HL-60/S4 treated with retinoic acid at 250 ng/mL for 4 days and 3 days (cell line): ENCODE data around the gene ID1.
"Not testable (repeated sequence)": the region's sequence is repeated elsewhere in the genome, so short reads cannot be mapped to it uniquely, and the experiment has no call there.

Experiments
- in situ Hi-C: fragments of 300-500 bp; cut with MboI; formaldehyde crosslinking; loops from 2 replicates; pipeline ENCODE4 v1.7.0; 2022; ENCODE audit warnings: low sequenced_read_pairs

Gene ID1

DNA sequence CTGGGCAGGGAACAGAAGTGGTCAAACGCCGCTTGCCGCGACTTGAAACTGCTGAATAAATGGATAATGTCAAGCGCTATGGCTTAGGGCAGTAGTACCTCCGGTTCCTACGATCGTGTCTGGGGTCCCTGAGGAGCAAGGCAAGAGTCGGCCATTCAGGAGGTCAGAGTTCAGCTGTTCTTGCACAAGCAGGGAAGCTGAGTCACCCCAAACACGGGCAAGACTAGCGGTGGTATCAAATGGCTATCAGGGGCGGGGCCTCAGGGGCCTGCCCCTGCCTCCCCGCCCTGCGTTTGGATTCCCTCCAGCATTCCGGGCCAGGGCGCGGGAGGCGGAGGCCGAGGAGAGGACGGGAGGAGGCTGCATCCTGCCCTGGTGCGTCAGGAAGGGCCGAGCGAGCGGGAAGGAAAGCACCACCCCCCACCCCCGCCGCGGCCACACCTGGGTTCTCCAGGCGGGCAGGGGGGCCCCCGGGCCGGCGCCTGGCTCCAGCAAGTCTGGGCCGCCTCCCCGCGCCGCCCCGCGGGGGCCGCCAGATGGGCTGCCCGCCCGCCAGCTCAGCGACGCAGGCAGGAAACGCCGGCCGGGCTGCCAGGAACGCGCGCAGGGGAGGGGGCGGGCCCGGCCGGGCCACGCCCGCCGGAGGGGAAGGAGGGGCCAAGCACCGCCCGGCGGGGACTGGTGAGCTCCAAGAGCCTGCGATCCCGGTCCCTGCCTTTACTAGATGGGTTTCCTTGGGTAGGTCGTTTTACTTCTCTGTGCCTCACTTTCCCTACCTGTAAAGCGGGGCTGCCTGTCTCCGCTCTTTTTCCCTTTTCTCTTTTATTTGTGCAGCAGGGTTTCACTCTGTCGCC is 32.2 kb upstream of the ID1 start:
- in situ Hi-C loops = no loop called here

GRCh38 chr20:31573555-31574321 is 31.4 kb upstream of the ID1 start:
- in situ Hi-C loops = no loop called here

- in situ Hi-C loops = not testable (repeated sequence)
Observed at GRCh38 chr20:31574986-31575385, 30.1 kb upstream of the ID1 start.

DNA sequence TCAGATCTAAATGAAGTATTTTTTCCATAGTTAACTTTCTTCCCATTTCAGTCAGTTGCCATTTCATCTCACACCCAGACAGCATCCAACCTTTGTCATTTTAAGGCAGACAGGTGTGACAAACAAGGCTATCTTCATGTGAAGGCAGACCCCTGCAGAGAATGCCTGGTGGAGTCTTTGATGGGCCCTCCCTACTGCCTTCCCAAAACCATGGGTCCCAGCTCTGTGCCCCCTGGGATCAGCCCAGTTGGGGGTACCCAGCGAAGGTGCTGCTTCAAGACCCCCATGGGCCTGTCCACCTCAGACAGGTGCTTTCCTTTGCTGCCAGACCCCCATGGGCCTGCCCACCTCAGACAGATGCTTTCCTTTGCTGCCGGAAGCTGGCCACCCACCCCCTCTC is 28.3 kb upstream of the ID1 start:
- in situ Hi-C loops = no loop called here

GRCh38 chr20:31577194-31577593 is 27.9 kb upstream of the ID1 start:
- in situ Hi-C loops = no loop called here

DNA sequence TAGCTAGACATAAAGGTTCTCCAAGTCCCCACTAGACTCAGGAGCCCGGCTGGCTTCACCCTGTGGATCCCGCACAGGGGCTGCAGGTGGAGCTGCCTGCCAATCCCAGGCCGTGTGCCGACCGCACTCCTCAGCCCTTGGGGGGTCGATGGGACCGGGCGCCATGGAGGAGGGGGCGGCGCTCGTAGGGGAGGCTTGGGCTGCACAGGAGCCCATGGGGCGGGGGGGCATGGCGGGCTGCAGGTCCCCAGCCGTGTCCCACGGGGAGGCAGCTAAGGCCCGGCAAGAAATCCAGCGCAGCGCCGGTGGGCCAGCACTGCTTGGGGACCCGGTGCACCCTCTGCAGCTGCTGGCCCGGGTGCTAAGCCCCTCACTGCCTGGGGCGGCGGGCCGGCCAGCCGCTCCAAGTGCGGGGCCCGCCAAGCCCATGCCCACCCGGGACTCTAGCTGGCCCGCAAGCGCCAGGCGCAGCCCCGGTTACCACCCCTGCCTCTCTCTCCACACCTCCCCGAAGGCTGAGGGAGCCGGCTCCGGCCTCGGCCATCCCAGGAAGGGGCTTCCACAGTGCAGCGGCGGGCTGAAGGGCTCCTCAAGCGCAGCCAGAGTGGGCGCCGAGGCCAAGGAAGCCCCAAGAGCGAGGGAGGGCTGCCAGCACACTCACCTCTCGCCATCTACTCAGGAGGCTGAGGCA is 26.5 kb upstream of the ID1 start:
- in situ Hi-C loops = no loop called here

DNA sequence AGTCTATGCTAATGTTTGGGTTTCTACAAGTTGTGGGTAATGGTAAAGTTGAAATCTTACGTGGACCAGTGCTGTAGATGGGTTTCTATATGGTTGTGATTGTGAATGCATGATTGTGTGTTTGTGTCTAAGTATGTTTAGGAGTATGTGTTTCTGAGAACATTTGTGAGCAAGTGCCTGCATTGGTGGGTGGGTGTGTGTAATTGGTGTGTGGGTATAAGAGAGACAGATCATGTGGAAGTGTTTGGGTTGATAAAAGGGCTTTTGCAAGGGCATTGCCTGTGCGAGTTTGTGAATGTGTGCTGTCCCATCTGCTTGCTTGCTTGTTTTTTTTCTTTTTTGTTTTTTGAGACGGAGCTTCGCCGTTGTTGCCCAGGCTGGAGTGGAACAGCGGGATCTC is 25.8 kb upstream of the ID1 start:
- in situ Hi-C loops = no loop called here

GRCh38 chr20:31579941-31580651 is 25.0 kb upstream of the ID1 start:
- in situ Hi-C loops = not testable (repeated sequence)

- in situ Hi-C loops = no loop called here
Observed at GRCh38 chr20:31580706-31581105, 24.4 kb upstream of the ID1 start.

- in situ Hi-C loops = no loop called here
Observed at GRCh38 chr20:31581391-31581790, 23.7 kb upstream of the ID1 start.

- in situ Hi-C loops = no loop called here
Observed at GRCh38 chr20:31587545-31588389, 17.3 kb upstream of the ID1 start.

DNA sequence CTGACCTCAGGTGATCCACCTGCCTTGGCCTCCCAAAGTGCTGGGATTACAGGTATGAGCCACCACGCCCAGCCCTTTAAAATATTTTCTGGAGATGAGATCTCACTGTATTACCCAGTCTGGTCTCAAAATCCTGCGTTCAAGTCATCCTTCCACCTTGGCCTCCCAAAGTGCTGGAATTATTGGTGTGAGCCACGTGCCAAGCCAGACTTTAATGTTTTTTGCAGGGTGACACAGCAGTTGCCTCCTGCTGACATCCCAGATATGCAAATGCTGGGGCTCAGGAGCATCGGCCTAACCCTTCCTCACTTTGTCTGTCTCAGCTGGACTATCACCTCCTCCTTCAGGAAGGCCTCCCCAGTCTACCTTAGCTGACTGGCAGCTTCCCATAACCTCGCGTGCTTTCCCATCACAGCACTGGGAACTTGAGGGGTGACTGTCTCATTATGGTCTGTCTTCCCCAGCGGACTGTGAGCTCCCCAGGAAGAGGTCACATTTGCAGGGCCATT is 14.3 kb upstream of the ID1 start:
- in situ Hi-C loops = loop anchor here (10.0 kb wide), 1 partner anchor 64 kb away; no protein-coding TSS in a partner anchor

GRCh38 chr20:31593221-31594001 is 11.7 kb upstream of the ID1 start:
- in situ Hi-C loops = loop anchor here (10.0 kb wide), 1 partner anchor 61 kb away; no protein-coding TSS in a partner anchor

GRCh38 chr20:31594002-31594557 is 11.0 kb upstream of the ID1 start:
- in situ Hi-C loops = loop anchor here (10.0 kb wide), 1 partner anchor 61 kb away; no protein-coding TSS in a partner anchor

DNA sequence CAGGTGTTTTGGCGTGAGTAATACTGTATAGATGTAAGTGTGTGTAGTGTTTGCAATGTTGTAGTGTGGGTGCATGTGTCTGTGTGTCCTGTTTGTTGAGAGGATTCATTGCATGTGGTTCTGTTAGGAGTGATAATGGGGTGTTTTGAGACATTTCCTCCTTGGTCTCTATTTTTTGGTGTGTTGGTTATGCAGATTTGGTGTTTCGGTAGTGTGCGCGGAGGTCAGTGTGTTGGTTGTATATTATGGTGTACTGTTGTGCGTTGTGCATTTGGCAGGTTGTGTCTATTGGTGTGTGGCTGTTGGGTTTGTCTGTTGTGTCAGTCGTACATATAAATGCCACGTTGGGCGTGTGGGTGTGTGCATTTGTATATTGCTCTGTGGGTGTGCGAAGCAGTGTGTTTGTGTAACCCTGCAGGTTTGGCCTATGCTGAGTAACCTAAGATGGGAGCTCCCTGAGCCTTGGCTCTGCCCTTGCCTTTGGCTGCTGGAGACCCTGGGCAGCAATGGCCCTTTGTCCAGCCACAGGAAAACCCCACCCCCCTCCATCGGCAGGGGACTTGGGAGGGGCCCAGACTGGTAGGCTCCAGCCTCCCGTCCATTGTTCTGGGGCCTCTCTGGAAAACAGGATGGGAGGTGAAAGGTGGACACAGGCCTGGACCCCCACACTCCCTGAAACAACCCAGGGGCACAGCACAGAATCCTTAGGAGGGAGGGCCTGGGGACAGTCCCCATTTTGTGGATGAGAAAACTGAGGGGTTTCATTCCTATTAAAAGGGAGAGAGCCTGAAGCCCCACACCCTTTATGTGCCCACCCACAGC is 10.3 kb upstream of the ID1 start:
- in situ Hi-C loops = loop anchor here (10.0 kb wide), 1 partner anchor 60 kb away; no protein-coding TSS in a partner anchor

- in situ Hi-C loops = loop anchor here (10.0 kb wide), 1 partner anchor 59 kb away; no protein-coding TSS in a partner anchor
Observed at GRCh38 chr20:31595380-31595653, 9.8 kb upstream of the ID1 start.

DNA sequence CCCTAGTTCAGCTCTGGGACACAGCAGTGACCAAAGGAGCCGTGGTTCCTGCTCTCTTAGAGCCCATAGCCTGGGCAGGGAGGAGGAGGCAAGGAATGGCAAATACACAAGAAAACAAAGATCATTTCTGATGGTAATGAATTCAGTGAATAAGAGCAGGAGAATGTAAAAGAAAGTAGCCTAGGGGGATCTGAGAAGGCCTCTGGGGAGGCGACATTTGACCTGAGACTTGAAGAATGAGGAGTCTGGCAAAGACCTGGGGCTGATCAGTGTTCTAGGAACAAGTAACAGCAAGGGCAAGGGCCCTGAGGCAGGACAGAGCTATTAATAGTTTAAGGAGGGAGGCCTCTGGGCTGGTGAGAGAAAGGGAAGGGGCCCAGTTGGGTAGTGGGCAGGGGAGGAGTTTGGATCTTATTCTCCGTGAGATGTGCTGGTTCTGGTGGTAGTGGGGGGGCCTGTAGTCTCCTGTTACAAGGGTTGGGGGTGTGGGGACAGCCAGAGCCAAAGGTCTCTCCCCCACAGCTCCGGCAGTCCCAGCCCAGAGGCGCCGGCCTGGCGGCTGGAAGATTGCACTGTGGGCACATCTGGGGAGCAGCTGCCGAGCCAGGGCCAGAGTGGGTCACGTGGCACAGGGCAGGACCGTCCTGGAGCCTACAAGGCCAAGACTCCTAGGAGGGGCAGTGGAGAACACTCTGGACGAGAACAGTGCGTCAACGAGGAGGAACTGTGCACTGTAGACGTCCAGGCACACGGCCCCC is 9.3 kb upstream of the ID1 start:
- in situ Hi-C loops = loop anchor here (10.0 kb wide), 1 partner anchor 59 kb away; no protein-coding TSS in a partner anchor
